Caco-2 (cell line): ENCODE data around the gene TMEM40. TPM values are rescaled to one million over a fixed set of nuclear protein-coding genes. Genes with fewer than 3 reads are reported as not detected.

Source experiments
- Bru-seq: library from RNA; stranded (reverse); fragments of 400-500 nt; gene quantifications from one replicate; lab custom pipeline; 2021; lab: Mats Ljungman, UMichigan
- BruChase-seq, 2 experiments: library from RNA; stranded (reverse); fragments of 400-500 nt; gene quantifications; one replicate each; lab custom pipeline; 2021; lab: Mats Ljungman, UMichigan
- BruUV-seq: library from RNA; stranded (reverse); fragments of 400-500 nt; replicated peaks from 2 replicates; lab custom pipeline; 2021; lab: Mats Ljungman, UMichigan
- CTCF ChIA-PET: fragments of 300-600 bp; sonication (Branson Sonifier 250); formaldehyde crosslinking; loops from one replicate; lab custom pipeline; 2022; ENCODE audit warnings: antibody characterized with exemption; lab: Charles Lee
- POLR2A ChIA-PET: fragments of 300-600 bp; sonication (Branson Sonifier 250); formaldehyde crosslinking; loops from one replicate; lab custom pipeline; 2022; ENCODE audit warnings: antibody characterized with exemption; lab: Charles Lee
- DNase-seq, 2 experiments: peaks; one replicate each; pipeline versions ENCODE4 v3.0.0 to v3.0.0-alpha.2; 2020 to 2022
- H3K27me3 ChIP-seq: replicated peaks from 2 replicates; pipeline ENCODE4 v1.6.0; 2011; ENCODE audit warnings: low read length; ENCODE audit not compliant: control insufficient read depth, insufficient read depth
- H3K36me3 ChIP-seq: 2 replicates; pipeline ENCODE4 v1.5.1; 2011; ENCODE audit warnings: low read length; ENCODE audit not compliant: control insufficient read depth, insufficient read depth
- H3K4me1 ChIP-seq: fragments of 250-450 bp; sonication (Bioruptor Pico); 2 replicates; pipeline ENCODE4 v1.5.1; 2020; ENCODE audit warnings: mild to moderate bottlenecking
- H3K4me3 ChIP-seq: 2 replicates; pipeline ENCODE4 v1.5.1; 2011; ENCODE audit warnings: low read depth, mild to moderate bottlenecking, control low read depth, low read length
- H3K9me3 ChIP-seq: fragments of 250-450 bp; sonication (Bioruptor Pico); 2 replicates; pipeline ENCODE4 v1.5.1; 2020; ENCODE audit warnings: mild to moderate bottlenecking, moderate library complexity
- H3K27ac Mint-ChIP-seq: one replicate; pipeline ENCODE4 v1.8.0; 2022; ENCODE audit warnings: mixed read lengths; ENCODE audit not compliant: unreplicated experiment
- H3K27me3 Mint-ChIP-seq: one replicate; pipeline ENCODE4 v1.8.0; 2022; ENCODE audit warnings: mixed read lengths; ENCODE audit not compliant: insufficient read depth, unreplicated experiment
- H3K36me3 Mint-ChIP-seq: one replicate; pipeline ENCODE4 v1.8.0; 2022; ENCODE audit warnings: mild to moderate bottlenecking, mixed read lengths; ENCODE audit not compliant: insufficient read depth, unreplicated experiment
- H3K4me1 Mint-ChIP-seq: one replicate; pipeline ENCODE4 v1.8.0; 2022; ENCODE audit warnings: low read depth, mixed read lengths; ENCODE audit not compliant: unreplicated experiment
- H3K4me3 Mint-ChIP-seq: one replicate; pipeline ENCODE4 v1.8.0; 2022; ENCODE audit warnings: mild to moderate bottlenecking, moderate library complexity, mixed read lengths; ENCODE audit not compliant: unreplicated experiment
- H3K9me3 Mint-ChIP-seq: one replicate; pipeline ENCODE4 v1.8.0; 2022; ENCODE audit warnings: mixed read lengths; ENCODE audit not compliant: unreplicated experiment
- intact Hi-C: fragments of 100-400 bp; cut with micrococcal nuclease; formaldehyde crosslinking; loops from one replicate; pipeline ENCODE4 v1.10.0; 2022; ENCODE audit not compliant: unreplicated experiment
- long read RNA-seq: library from polyadenylated mRNA; stranded (forward); transcript quantifications from one replicate; pipeline ENCODE4 v2.0.0, GENCODE V29; 2022
- total RNA-seq: library from RNA; stranded (reverse); gene quantifications from 2 replicates; pipeline ENCODE4 v1.2.3, GENCODE V29; 2022
- TF ChIP-seq, protein P1 (sequence below), 2 experiments: fragments of 200-600 bp in 1 of 2; IDR thresholded peaks; 1 replicate in 1 of 2; 2 replicates in 1 of 2; pipeline versions ENCODE4 v1.5.1 to v1.8.0; 2011 to 2022; ENCODE audit warnings: antibody characterized with exemption in 1 of 2, control low read depth in 1 of 2, inconsistent platforms in 1 of 2, low read depth in 1 of 2, low read length in 1 of 2, mild to moderate bottlenecking in 1 of 2, moderate library complexity in 1 of 2; ENCODE audit not compliant: insufficient read depth in 1 of 2, severe bottlenecking in 1 of 2, unreplicated experiment in 1 of 2

Gene TMEM40, protein sequence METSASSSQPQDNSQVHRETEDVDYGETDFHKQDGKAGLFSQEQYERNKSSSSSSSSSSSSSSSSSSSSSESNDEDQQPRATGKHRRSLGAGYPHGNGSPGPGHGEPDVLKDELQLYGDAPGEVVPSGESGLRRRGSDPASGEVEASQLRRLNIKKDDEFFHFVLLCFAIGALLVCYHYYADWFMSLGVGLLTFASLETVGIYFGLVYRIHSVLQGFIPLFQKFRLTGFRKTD
- total RNA-seq (0.86 and 1.0 TPM in 2 replicates), Bru-seq, nascent RNA (percentile 21 among the genes with signal in this experiment), BruChase-seq, experiment 1, labeled RNA remaining after a 2-hour chase (percentile 24 among the genes with signal in this experiment), BruChase-seq, experiment 2, labeled RNA remaining after a 6-hour chase (percentile 25 among the genes with signal in this experiment)
- long read RNA-seq, partial matches to known transcripts, result 0 of 2 reads
- long read RNA-seq, other reads (novel, unspliced or antisense), result 0 of 2 reads

- H3K27me3 Mint-ChIP-seq, result no peaks in the 10 kb centered on the region
- H3K27me3 ChIP-seq, result no peaks in the 10 kb centered on the region
- H3K4me1 Mint-ChIP-seq, result peaks cover 21% of the 10 kb centered on the region
- H3K4me1 ChIP-seq, result peaks cover 32% of the 10 kb centered on the region
- peak within 1 kb of the TSS; percentile 37 for H3K4me3 Mint-ChIP-seq
- no peak within 1 kb of the TSS for H3K4me3 ChIP-seq
- no TSS peak for BruUV-seq
- ChIA-PET CTCF (no interaction called here), POLR2A (no interaction called here)
- H3K36me3 ChIP-seq, result no peaks in the 10 kb centered on the region
- TF ChIP-seq, protein P1, sequence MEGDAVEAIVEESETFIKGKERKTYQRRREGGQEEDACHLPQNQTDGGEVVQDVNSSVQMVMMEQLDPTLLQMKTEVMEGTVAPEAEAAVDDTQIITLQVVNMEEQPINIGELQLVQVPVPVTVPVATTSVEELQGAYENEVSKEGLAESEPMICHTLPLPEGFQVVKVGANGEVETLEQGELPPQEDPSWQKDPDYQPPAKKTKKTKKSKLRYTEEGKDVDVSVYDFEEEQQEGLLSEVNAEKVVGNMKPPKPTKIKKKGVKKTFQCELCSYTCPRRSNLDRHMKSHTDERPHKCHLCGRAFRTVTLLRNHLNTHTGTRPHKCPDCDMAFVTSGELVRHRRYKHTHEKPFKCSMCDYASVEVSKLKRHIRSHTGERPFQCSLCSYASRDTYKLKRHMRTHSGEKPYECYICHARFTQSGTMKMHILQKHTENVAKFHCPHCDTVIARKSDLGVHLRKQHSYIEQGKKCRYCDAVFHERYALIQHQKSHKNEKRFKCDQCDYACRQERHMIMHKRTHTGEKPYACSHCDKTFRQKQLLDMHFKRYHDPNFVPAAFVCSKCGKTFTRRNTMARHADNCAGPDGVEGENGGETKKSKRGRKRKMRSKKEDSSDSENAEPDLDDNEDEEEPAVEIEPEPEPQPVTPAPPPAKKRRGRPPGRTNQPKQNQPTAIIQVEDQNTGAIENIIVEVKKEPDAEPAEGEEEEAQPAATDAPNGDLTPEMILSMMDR (IDR thresholded peaks at IDR 0.05; ENCODE audit: insufficient read depth in 1 of 2, low read depth in 1 of 2, low read length in 1 of 2, severe bottlenecking in 1 of 2, unreplicated experiment in 1 of 2), result no peak
- H3K9me3 Mint-ChIP-seq, result no peaks in the 10 kb centered on the region
- intact Hi-C loops, result no loop called here
- peak within 1 kb of the TSS; percentile 94 for H3K27ac Mint-ChIP-seq
- peak; percentile 81 to 89 for DNase-seq
- no peaks in the 10 kb centered on the region for H3K9me3 ChIP-seq
- no peaks in the 10 kb centered on the region for H3K36me3 Mint-ChIP-seq
These were observed at the start of gene TMEM40 for GRCh38 chr3:12759097-12759679. Gene TMEM40, minus strand, starts transcription at chr3:12759259. Its CDS starts 9,427 bp downstream, at chr3:12749832.

GRCh38 chr3:12808587-12808986 is 49.5 kb upstream of the TMEM40 start:
- Histone ChIP-seq H3K9me3 (no peaks in the 10 kb centered on the region), H3K4me3 (no peak overlapping the region), H3K27me3 (no peaks in the 10 kb centered on the region), H3K36me3 (no peaks in the 10 kb centered on the region), H3K4me1 (0 out of 2 replicates have a peak, but pooled peaks cover 4% of the 10 kb centered on the region)
- no peaks in the 10 kb centered on the region for H3K9me3 Mint-ChIP-seq
- CTCF ChIA-PET, result interaction anchor here (2.0 to 2.7 kb wide), 2 partner anchors 14 to 33 kb away, joined by 6 to 20 read pairs; partner anchors contain the start of gene RPL32
- no peaks in the 10 kb centered on the region for H3K4me1 Mint-ChIP-seq
- H3K27ac Mint-ChIP-seq, result no peak overlapping the region
- TF ChIP-seq, protein P1 (IDR thresholded peaks at IDR 0.05; ENCODE audit: insufficient read depth in 1 of 2, low read depth in 1 of 2, low read length in 1 of 2, severe bottlenecking in 1 of 2, unreplicated experiment in 1 of 2), result no peak
- DNase-seq, result no peak
- peak overlapping the region; percentile 66 for H3K4me3 Mint-ChIP-seq
- BruUV-seq, result no TSS peak
- POLR2A ChIA-PET, result no interaction called here
- H3K27me3 Mint-ChIP-seq, result peaks cover 4% of the 10 kb centered on the region
- no peaks in the 10 kb centered on the region for H3K36me3 Mint-ChIP-seq
- intact Hi-C loops, result no loop called here

GRCh38 chr3:12807601-12808359 is 48.7 kb upstream of the TMEM40 start:
- intact Hi-C loops, result no loop called here
- no peak for DNase-seq
- no peaks in the 10 kb centered on the region for H3K36me3 Mint-ChIP-seq
- no peak overlapping the region for H3K27ac Mint-ChIP-seq
- 0 out of 2 replicates have a peak, but pooled peaks cover 4% of the 10 kb centered on the region for H3K4me1 ChIP-seq
- no TSS peak for BruUV-seq
- no peaks in the 10 kb centered on the region for H3K9me3 ChIP-seq
- no peaks in the 10 kb centered on the region for H3K36me3 ChIP-seq
- ChIA-PET CTCF (interaction anchor here (0.7 to 0.8 kb wide), 2 partner anchors 45 to 188 kb away, joined by 3 read pairs; no protein-coding TSS in a partner anchor), POLR2A (no interaction called here)
- peaks cover 4% of the 10 kb centered on the region for H3K27me3 Mint-ChIP-seq
- no peak overlapping the region for H3K4me3 Mint-ChIP-seq
- TF ChIP-seq, protein P1 (IDR thresholded peaks at IDR 0.05; ENCODE audit: insufficient read depth in 1 of 2, low read depth in 1 of 2, low read length in 1 of 2, severe bottlenecking in 1 of 2, unreplicated experiment in 1 of 2), result peak in 1 of 2 experiments; percentile 15
- H3K9me3 Mint-ChIP-seq, result no peaks in the 10 kb centered on the region
- no peaks in the 10 kb centered on the region for H3K27me3 ChIP-seq
- no peak overlapping the region for H3K4me3 ChIP-seq
- H3K4me1 Mint-ChIP-seq, result no peaks in the 10 kb centered on the region
